Ectodermal cell (in vitro differentiated cells): ENCODE measurements around the gene CAMK4.
"Not testable (repeated sequence)": the region's sequence is repeated elsewhere in the genome, so short reads cannot be mapped to it uniquely, and the experiment has no call there.

Experiments used
- H3K27ac ChIP-seq: 2 replicates; pipeline ENCODE4 v1.7.0; 2013; ENCODE audit warnings: mild to moderate bottlenecking, low read depth, low read length; ENCODE audit not compliant: insufficient read depth, poor library complexity, severe bottlenecking
- H3K27me3 ChIP-seq: 2 replicates; pipeline ENCODE4 v1.7.0; 2013; ENCODE audit warnings: mild to moderate bottlenecking, low read length; ENCODE audit not compliant: insufficient read depth, control insufficient read depth, poor library complexity, severe bottlenecking
- H3K36me3 ChIP-seq: one replicate; pipeline ENCODE4 v1.7.0; 2013; ENCODE audit warnings: low read length; ENCODE audit not compliant: control insufficient read depth, insufficient read depth
- H3K4me1 ChIP-seq: one replicate; pipeline ENCODE4 v1.7.0; 2013; ENCODE audit warnings: low read length; ENCODE audit not compliant: control insufficient read depth, insufficient read depth
- H3K4me3 ChIP-seq: 2 replicates; pipeline ENCODE4 v1.7.0; 2013; ENCODE audit warnings: low read depth, low read length, control low read depth; ENCODE audit not compliant: insufficient read depth
- H3K9me3 ChIP-seq: 2 replicates; pipeline ENCODE4 v1.7.0; 2013; ENCODE audit warnings: mild to moderate bottlenecking, low read length, moderate library complexity; ENCODE audit not compliant: control insufficient read depth
- whole genome bisulfite sequencing, 2 experiments: methylation state at CpG; one replicate each; pipeline ENCODE4 v1.1.7; 2013; ENCODE audit warnings: missing lambda C conversion rate in 2 of 2; 5-methylcytosine and 5-hydroxymethylcytosine counted together

Gene CAMK4

DNA sequence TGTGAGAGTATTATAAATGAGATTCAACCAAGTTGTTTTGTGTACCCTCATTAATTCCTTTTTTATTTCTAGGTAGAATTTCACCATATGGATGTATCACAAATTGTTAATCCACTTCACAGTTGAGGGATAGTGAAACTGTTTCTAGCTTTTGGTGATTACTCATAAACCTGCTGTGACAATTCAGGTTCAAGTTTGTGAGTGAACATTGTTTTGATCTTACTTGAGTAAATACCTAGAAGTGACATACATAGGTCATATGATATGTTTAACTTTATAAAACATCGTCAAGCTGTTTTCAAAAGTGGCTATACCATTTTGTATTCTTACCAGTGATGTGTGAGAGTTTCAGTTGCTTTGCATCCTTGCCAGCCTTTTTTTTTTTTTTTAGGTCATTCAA, 112.9 kb downstream of the CAMK4 start:
- 86% methylated on average over 1 of the region's 1 CpG; no CpG with 5 or more reads in 1 of the 2 experiments for WGBS, 2 experiments
- Histone ChIP-seq H3K27me3 (no peaks in the 10 kb centered on the region), H3K27ac (no peak overlapping the region), H3K4me3 (no peak overlapping the region), H3K4me1 (no peaks in the 10 kb centered on the region), H3K9me3 (no peaks in the 10 kb centered on the region), H3K36me3 (no peaks in the 10 kb centered on the region)

DNA sequence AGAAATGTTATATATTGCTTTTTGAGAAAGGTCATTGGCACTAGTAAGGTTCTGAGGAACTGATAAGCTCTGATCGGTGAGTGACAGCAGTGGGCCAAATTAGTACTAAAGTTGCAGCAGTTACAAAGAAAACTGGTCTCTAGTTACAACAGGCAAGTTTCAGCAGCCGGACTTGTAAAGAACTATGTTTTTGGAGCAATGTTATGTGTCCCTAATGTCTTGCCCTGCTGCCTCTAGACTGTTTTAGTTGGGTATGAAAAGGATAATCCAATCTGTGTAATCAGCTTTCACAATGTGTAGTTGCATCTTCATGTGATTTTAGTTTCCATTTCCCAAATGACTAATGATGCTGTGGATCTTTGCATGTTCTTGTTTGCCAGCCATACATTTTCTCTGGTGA, 113.5 kb downstream of the CAMK4 start:
- Histone ChIP-seq H3K27ac (no peak overlapping the region), H3K36me3 (no peaks in the 10 kb centered on the region), H3K9me3 (no peaks in the 10 kb centered on the region), H3K27me3 (no peaks in the 10 kb centered on the region), H3K4me1 (no peaks in the 10 kb centered on the region), H3K4me3 (no peak overlapping the region)
- 71 to 73% methylated on average over 2 of the region's 2 CpGs for WGBS, 2 experiments

DNA sequence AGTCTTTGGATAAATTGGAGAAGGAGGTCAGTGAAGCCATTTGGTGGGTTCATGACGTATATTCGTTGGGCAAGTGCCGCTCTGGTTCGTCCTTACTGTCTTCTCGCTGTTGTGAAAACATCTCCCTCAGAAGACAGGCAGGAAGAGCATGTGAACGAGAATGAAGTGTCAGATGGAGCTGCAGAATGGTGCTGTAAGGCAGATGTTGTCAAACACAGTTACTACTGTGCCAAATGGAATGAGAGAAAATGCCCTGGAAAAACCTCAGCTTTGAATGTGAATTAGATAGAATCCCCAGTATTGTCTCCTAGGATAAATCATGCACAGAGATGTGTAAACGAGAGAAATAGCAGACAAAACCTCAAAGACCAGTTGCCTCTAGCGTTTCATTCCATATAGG, 121.5 kb downstream of the CAMK4 start:
- no peaks in the 10 kb centered on the region for H3K36me3 ChIP-seq
- no peaks in the 10 kb centered on the region for H3K4me1 ChIP-seq
- no peaks in the 10 kb centered on the region for H3K9me3 ChIP-seq
- 94 to 95% methylated on average over 8 of the region's 8 CpGs for WGBS, 2 experiments
- no peak overlapping the region for H3K27ac ChIP-seq
- H3K4me3 ChIP-seq, result no peak overlapping the region
- no peaks in the 10 kb centered on the region for H3K27me3 ChIP-seq

DNA sequence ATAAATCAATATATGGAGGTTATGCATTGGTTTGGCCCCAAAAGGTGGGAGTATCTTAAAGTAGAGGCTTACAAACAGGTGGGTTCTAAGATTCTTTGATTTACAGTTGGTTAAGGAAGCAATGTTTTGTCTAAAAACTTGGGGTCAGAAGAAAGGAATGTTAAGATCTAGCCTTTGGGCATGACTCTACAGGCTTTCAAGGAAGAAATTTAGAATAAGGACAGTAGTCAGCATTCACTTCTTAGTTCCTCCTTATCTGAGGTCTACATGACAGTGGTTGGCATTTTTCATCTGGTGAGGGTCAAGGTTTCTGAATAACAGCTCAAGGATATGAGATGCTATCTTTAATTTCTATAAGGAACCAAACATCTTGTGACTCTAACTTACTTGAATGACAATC, 122.8 kb downstream of the CAMK4 start:
- Histone ChIP-seq H3K9me3 (no peaks in the 10 kb centered on the region), H3K36me3 (no peaks in the 10 kb centered on the region), H3K27ac (no peak overlapping the region)

DNA sequence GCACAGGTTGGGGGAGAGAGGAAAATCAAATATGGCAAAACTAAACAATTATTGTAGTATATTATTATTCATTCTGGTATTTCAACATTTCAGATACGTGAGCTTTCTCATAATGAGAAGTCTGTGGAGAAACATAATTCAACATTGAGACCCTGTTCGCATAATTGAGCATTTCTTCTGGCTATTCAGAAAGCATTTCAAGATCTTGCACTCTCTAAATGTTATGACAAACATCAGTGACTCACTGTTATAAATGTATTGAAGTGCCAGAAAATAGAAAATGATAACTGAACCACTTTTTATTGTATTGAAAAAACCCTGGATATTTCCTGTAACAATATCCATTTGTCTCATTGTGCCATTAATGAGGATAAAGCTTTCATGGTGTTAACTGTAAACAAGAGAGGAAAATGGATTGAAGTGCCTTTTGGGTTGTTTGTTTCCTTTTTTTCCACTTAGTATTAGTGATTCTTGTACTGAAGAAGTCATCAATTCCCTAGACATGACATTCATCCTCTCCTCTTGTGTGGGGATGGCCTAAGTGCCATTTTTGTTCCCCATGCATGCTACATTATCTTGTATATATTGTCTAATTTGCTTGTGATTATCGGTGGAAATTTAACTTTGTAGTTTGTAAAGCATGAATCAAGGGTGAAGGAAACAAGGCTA, 124.6 kb downstream of the CAMK4 start:
- Histone ChIP-seq H3K9me3 (no peaks in the 10 kb centered on the region), H3K27ac (no peak overlapping the region), H3K4me1 (no peaks in the 10 kb centered on the region), H3K36me3 (no peaks in the 10 kb centered on the region), H3K27me3 (no peaks in the 10 kb centered on the region), H3K4me3 (no peak overlapping the region)
- 93 to 97% methylated on average over 3 of the region's 3 CpGs for WGBS, 2 experiments

More for the DNA sequence above, 122.8 kb downstream of the CAMK4 start:
- Histone ChIP-seq H3K4me1 (no peaks in the 10 kb centered on the region), H3K4me3 (no peak overlapping the region), H3K27me3 (no peaks in the 10 kb centered on the region)

DNA sequence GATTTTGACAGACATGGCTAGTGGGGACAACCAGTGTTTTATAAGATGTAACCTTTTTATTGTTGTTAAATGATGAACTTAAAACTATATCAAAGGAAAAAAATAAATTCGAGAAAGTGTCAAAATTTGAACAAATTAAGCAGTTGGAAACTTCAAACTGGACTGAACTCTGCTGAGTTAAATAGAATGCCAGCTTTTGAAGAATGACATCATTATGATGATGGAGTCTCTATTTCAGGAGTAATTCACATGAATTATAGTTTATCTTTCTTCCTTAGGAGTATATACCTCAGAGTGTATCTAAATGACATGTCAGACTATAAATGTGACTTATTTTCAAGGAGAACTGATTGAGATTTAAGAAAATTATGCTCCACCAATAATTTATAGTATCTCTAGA, 125.2 kb downstream of the CAMK4 start:
- H3K27ac ChIP-seq, result no peak overlapping the region
- H3K9me3 ChIP-seq, result no peaks in the 10 kb centered on the region
- H3K4me3 ChIP-seq, result no peak overlapping the region
- H3K36me3 ChIP-seq, result no peaks in the 10 kb centered on the region
- 78 to 97% methylated on average over 1 of the region's 1 CpG for WGBS, 2 experiments
- no peaks in the 10 kb centered on the region for H3K4me1 ChIP-seq
- no peaks in the 10 kb centered on the region for H3K27me3 ChIP-seq

DNA sequence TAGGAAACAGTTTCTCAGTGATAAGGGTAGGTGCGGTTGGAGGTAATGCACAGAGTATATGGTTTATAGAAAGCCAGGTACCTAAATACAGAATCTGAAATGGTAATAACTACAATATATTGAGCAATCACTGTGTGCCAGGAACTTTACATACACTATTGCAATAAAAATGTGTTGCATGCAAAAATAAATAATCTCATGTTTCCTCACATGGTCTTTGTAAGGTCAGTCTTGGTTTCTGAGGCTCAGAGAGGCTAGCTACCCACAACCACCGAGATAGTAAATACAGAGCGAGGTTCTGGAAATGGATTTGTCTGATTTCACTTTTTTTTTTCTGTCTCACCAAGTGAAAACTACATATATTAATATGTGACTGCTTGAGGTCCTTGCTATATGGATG, 128.9 kb downstream of the CAMK4 start:
- Histone ChIP-seq H3K27me3 (no peaks in the 10 kb centered on the region), H3K4me3 (no peak overlapping the region), H3K4me1 (no peaks in the 10 kb centered on the region), H3K36me3 (no peaks in the 10 kb centered on the region), H3K27ac (no peak overlapping the region), H3K9me3 (no peaks in the 10 kb centered on the region)
- WGBS, 2 experiments, result 91% methylated on average over 3 of the region's 3 CpGs; no CpG with 5 or more reads in 1 of the 2 experiments

DNA sequence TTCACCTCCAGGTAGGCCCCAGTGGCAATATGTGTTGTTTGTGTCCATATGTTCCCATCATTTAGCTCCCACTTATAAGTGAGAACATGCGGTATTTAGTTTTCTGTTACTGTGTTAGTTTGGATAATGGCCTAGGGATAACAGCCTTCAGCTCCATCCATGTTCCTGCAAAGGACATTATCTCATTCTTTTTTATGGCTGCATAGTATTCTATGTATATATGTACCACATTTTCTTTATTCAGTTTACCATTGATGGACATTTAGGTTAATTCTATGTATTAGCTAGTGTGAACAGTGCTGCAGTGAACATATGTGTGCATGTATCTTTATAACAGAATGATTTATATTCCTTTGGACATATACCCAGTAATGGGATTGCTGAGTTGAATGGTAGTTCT, 134.5 kb downstream of the CAMK4 start:
- H3K27me3 ChIP-seq, H3K36me3 ChIP-seq, H3K9me3 ChIP-seq, H3K4me1 ChIP-seq, H3K4me3 ChIP-seq, H3K27ac ChIP-seq: not testable (repeated sequence)
- 50 to 63% methylated on average over 1 of the region's 1 CpG for WGBS, 2 experiments

DNA sequence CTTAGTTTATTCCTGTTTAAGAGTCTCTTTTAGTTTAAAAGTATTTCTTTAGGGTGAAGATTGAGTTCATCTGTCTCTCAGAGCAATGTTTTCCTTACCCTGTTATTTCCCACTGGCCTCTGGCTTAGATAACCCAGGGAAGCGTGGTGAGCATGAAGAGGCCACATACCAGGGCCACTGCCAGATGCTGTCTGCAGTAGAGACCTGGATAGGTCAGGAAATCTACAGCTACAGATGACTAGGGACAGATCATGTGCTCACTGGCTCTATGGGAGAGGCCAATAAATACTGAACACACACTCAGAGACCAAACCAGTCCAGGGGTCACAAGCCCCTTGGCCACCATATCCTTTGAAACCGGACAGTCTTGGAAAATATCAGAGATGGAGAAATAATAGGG, 136.0 kb downstream of the CAMK4 start:
- H3K4me1 ChIP-seq, result no peaks in the 10 kb centered on the region
- no peaks in the 10 kb centered on the region for H3K27me3 ChIP-seq
- WGBS, 2 experiments, result 91 to 96% methylated on average over 1 to 2 of the region's 2 CpGs
- H3K4me3 ChIP-seq, result no peak overlapping the region
- no peak overlapping the region for H3K27ac ChIP-seq
- no peaks in the 10 kb centered on the region for H3K9me3 ChIP-seq
- no peaks in the 10 kb centered on the region for H3K36me3 ChIP-seq

DNA sequence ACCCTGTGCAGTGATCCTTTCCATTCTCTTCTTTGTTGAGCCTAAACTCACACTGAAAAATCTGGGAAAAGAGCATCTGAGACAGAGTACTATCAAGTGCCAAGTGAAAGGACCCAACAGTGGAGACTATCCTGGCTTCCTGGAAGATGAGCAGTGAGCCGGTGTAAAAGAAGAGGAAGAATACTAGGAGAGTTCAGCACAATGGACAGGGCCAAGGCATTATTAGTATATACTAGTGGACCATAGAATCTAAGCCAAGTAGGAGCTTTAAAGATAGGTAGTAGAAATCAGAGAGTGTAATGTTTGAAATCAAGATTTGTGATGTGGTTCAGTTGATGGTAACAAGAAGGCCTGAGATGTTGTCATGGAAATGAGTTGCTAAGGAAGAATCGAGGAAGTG, 140.8 kb downstream of the CAMK4 start:
- Histone ChIP-seq H3K4me1 (no peaks in the 10 kb centered on the region), H3K27ac (no peak overlapping the region), H3K27me3 (no peaks in the 10 kb centered on the region), H3K4me3 (no peak overlapping the region), H3K9me3 (no peaks in the 10 kb centered on the region), H3K36me3 (no peaks in the 10 kb centered on the region)
- WGBS, 2 experiments, result 87 to 92% methylated on average over 2 of the region's 2 CpGs

DNA sequence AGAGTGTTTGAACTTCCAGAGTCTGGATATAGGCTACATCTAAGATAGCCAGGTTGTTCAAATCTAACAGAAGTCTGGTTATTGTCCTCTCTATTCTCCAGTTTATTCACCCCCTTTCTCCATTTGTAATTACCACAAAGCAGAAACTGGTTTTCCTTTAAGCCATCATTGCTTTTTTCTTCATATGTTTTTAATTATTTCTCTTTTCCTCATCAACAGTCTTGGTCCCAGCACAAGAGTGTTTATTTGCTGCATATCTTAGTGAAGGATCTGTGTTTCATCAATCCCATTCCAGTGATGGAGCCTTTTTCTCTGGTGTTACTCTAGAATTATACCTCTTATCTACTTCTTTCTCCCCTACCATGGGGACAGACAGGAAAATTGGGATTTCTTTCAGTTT, 142.2 kb downstream of the CAMK4 start:
- H3K27me3 ChIP-seq, result no peaks in the 10 kb centered on the region
- no peaks in the 10 kb centered on the region for H3K36me3 ChIP-seq
- no peak overlapping the region for H3K4me3 ChIP-seq
- no peak overlapping the region for H3K27ac ChIP-seq
- no peaks in the 10 kb centered on the region for H3K4me1 ChIP-seq
- no peaks in the 10 kb centered on the region for H3K9me3 ChIP-seq
